Choroid plexus epithelial cell (primary cell): ENCODE measurements around the gene SCN5A.

Experiments
- DNase-seq: peaks from one replicate; pipeline ENCODE4 v3.0.0-alpha.2; 2010; ENCODE audit warnings: low read depth
- H3K4me3 ChIP-seq: 2 replicates; pipeline ENCODE4 v1.5.1; 2011; ENCODE audit warnings: low read depth, mild to moderate bottlenecking, control low read depth, low read length, moderate library complexity
- TF ChIP-seq, protein P1 (sequence below): conservative IDR thresholded peaks from 2 replicates; pipeline ENCODE4 v1.5.1; 2011; ENCODE audit warnings: low read depth, mild to moderate bottlenecking, control low read depth, inconsistent platforms, low read length, moderate library complexity

Gene SCN5A

DNA sequence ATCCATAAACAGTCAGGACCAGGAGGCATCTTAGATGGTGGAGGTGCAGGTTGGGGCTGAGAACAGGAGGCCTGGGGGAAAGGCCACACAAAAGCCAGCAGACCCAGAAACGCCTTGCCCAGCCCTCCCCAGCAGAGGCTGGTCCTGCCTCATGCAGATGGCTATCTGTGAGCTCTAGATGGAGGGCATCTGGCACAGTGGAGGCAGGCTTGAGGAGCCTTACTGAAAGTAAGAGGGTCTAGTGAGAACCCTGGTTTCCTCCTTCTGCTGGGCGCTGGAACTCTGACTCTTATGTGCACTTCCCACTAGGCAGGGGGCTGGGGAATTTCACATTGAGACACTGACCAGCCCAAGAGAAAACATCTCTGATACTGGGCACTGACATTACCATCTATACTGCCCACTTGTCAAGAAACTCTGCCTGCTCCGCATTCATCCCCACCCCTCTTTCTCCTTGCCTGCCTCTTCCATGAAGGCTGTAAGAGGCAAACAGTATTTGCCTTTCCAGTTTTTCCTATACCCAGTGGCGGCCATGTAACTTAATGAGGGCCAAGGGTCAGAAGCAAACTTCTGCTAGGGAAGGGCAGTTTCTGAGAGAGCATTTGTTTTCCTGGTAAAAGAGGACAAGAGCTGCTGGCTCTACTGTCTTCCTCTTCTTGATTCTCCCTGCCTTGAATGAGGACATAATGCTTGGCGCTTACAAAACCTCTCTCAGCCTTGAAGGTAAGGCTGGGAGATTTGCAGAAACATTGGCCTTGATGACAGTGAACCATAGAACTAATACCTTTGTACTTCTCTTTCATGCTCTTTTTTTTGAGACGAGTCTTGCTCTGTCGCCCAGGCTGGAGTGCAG lies 4.4 kb upstream of the SCN5A start:
- TF ChIP-seq, protein P1, sequence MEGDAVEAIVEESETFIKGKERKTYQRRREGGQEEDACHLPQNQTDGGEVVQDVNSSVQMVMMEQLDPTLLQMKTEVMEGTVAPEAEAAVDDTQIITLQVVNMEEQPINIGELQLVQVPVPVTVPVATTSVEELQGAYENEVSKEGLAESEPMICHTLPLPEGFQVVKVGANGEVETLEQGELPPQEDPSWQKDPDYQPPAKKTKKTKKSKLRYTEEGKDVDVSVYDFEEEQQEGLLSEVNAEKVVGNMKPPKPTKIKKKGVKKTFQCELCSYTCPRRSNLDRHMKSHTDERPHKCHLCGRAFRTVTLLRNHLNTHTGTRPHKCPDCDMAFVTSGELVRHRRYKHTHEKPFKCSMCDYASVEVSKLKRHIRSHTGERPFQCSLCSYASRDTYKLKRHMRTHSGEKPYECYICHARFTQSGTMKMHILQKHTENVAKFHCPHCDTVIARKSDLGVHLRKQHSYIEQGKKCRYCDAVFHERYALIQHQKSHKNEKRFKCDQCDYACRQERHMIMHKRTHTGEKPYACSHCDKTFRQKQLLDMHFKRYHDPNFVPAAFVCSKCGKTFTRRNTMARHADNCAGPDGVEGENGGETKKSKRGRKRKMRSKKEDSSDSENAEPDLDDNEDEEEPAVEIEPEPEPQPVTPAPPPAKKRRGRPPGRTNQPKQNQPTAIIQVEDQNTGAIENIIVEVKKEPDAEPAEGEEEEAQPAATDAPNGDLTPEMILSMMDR = no peak
- no peak overlapping the region for H3K4me3 ChIP-seq
- DNase-seq = no peak

DNA sequence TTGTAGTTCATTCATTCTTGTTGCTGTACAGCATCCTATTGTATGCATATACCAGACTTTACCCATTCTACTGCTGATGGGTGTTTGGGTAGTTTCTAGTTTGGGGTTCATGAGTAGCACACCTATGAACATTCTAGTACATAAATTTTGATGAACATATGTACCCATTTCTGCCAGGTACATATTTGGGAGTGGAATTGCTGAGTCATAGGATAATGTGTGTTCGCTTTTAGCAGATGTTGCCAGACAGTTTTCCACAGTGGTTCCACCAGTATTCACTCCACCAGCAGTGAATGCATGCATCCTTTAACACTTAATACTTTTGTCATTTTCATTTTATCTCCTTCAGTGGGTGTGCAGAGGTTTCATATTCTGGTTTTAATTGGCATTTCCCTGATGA lies 3.4 kb upstream of the SCN5A start:
- no peak for DNase-seq
- TF ChIP-seq, protein P1 = no peak
- H3K4me3 ChIP-seq = no peak overlapping the region

DNA sequence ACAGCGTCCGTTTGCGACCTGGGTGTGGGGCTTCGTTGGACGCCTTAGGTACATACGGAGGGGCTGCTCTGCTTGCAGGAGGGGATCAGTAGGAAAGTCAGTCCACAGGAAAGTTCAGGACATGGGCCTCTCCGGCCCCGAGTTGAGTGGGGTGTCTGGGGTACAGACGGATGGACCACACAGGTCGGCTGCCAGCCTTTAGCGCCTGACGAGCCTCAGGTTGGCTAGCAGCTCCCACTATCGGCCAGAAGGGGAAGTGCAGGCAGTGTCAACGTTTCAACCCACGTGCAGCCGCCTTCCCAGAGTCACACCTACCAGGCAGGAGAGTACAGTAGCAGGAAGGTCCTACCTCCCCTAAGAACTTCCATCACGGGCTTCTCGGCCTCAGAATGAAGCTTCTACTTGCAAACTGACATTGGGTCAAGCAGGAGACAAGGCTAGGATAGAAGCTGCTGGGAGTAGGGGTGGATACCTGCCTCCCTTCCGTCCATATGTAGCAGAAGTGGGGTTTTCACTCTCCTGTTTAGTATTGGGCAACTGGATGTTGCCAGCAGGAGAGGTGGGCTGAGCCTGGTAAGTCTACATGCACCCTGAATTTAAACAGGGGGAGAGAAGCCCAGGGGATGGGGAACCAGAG lies 1.8 kb upstream of the SCN5A start:
- peak; percentile 72 for DNase-seq
- TF ChIP-seq, protein P1 = peak; percentile 99
- no peak overlapping the region for H3K4me3 ChIP-seq

DNA sequence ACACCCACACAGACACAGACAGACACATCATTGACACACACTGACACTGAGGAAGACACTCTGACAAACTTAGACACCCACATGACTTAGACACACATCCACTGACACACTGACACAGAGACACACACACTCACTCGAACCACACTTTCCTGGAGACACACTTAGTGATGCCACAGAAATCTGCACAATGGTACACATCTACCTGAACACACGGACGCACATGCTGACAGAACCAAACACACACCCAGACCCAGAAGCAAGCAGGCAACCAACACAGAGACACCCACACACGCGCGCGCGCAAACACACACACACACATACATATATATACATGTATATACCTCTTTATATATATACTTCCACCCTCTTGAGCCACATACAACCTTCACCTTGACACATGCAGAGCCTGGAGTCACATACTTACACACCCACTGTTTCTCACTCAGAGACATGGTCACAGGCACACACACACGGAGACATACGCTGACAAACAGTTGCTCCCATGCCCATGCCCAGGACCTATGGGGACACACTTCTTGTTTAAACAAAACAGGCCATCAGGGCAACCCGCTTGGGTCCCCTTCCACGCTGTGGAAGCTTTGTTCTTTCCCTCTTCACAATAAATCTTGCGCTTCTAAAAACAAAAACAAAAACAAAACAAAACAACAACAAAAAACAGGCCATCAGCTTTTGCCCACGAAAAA lies 913 bp upstream of the SCN5A start:
- TF ChIP-seq, protein P1 = no peak
- H3K4me3 ChIP-seq = no peak overlapping the region
- DNase-seq = no peak

DNA sequence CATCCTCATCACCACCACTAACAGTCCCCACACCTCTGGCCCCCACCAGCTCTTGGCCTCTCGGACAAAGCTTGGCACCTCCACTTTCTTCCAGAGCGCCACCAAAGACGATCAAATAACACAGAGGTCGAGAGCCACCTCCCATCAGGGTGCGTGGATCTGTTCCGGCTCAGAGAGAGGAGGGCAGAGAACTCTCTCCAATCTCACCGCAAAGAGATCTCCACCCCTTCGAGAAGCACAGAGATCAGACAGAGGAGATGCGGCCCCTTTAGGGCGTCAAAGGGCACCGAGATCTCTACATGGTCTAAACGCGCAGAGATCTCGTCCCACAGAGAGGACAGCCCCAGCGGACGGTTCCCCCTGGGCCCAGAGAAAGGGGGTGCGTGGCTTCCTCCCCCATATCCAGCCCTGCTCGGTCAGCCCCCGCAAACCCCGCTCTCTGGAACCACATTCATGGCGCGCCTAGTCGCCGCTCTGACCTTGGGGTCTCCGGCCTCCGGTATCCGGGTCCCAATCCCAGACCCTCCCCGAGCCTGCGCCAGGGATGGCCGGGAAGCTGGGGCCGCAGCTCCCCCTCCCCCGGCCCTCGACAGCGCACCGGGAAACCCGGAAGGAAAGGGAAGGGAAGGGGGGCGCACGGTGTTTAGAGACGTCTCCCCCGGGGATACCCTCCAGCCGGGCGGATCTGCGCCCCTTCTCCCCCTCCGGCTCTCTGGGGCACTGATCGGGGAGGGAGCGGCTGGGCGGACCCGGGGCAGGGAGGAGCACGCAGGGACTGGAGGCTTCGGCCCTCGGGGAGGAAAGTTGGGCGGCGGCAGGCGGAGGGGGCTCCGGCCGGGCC lies 608 bp downstream of the SCN5A start:
- TF ChIP-seq, protein P1 = no peak
- DNase-seq = no peak
- peak overlapping the region; percentile 47 for H3K4me3 ChIP-seq

DNA sequence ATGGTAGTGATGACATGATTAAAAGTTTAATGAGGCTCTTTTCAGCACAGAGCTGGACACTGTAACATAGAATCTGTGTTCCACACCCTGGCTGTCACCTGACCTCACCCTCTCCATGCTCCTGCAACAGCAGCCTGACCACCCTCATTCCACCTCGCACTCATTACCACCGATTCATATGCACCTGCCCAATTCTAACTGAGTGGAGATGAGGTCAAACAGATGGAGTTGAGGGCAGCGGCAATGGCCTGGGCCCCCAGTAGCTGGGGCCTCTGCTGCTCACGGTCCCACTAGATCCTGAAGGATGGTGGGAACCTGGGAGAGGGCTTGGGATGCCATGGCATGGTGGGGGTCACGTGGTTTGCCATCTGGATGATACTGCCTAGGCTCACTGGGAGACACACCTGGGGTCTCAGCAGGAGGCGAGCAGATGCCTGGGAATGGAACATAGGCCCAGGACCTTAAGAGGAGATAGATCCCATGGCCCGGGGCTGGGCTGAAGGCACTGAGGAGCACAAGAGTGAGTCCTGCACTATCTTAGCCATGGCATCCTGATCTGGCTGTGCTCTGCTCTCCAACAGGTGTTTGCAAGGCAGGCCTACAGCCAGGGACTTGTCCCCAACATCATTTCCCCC lies 1.3 kb downstream of the SCN5A start:
- DNase-seq = no peak
- TF ChIP-seq, protein P1 = no peak
- H3K4me3 ChIP-seq = no peak overlapping the region
